ENCODE measurements around the gene HOXC13. TPM values are rescaled to one million over a fixed set of nuclear protein-coding genes. Genes with fewer than 3 reads are reported as not detected.

The HOXC13 gene
- polyA plus RNA-seq, 4 donors = not detected

DNA sequence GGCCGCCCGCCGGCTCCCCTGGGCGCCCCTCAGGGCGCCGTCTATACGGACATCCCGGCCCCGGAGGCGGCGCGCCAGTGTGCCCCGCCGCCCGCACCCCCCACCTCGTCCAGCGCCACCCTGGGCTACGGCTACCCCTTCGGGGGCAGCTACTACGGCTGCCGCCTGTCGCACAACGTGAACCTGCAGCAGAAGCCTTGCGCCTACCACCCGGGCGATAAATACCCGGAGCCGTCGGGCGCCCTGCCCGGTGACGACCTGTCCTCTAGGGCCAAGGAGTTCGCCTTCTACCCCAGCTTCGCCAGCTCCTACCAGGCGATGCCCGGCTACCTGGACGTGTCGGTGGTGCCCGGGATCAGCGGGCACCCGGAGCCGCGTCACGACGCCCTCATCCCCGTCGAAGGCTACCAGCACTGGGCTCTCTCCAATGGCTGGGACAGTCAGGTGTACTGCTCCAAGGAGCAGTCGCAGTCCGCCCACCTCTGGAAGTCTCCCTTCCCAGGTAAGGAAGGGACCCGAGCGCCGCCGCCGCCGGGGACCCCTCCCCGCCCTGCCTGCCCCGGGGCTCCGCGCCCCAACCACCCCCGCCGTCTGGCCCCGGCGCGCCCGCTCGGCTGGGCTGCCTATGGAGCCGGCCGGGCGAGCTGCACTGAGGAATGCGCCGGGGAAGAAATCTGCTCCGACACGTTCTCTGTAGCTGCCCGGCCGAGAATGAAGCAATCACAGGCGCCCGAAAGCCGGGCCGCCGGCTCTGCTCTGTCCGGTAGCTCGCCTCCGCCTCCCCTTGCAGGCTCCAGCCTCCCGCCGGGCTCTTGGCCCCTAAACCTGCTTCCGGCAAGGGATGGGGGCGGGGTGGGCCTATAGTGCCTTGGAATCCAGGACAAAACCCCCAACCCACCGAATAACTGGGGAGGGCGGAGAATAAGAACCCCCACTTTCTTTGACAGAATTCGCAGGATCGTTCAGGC, 794 bp downstream of the HOXC13 start:
- no peak for DNase-seq (ENCODE audit: low read depth in 4 of 4, low spot score in 2 of 4)

DNA sequence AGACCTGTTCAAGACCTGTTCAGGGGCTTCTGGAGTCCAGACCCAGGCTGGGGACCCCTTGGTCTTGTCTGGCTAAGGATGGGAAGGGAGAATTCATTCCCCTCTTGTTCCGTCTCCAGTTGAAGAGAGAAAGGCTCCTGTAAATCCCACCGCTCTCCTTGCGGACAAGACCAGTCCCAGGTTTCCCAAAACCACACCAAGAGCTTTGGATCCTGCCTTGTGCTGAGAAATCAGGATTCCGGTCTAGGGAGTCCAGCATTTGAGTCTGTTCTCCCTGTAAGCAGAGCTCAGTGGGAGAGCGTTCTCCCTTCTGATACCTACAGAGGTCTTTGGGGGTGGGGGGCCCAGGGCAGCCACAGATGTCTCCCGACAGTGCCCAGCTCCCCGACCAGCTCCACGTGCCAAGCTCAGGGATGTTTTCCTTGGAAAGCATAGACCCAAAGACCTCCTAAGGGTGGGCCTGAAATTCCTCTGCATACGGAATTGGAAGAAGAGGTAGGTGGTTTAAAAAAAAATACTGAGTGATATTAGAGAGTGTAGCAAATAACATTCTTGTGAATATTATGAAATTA, 1.9 kb downstream of the HOXC13 start:
- no peak for DNase-seq (ENCODE audit: low read depth in 4 of 4, low spot score in 2 of 4)

DNA sequence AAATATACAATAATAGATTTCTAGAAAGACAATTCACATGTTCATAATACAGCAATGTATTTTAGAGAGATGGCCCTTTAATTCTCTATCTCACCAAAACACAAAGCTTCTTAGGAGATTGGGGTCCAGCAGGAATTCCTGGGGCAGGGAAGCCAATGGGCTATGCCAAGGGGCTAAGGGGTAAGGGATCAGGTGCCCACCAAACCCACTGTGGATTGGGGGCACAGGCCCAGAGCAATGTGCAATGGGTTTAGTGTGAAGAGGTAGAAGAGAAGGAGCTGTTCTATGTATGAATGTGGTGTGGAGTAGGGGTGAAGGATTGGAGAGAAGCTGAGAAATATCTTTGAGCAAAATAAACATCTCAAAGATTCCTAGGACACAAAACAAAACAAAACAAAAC, 2.6 kb downstream of the HOXC13 start:
- no peak for DNase-seq (ENCODE audit: low read depth in 4 of 4, low spot score in 2 of 4)

DNA sequence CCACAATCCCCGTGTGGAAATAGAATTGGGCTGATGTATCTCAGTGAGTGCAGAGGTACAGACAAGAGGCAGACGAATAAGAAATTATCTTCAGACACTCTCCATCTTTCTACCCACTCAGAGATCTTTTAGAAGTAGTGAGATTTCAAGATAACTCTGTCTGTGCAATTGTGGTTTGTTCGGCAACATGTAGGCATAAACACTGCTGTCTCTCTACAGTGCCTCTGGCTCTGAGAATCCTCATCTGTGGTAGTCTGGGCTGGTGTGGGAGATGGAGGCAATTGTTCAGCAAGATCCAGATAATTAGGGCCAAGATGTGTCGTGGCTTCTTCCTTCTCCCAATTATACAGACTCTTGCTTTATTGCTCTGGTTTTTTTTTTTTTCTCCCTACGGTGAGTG, 3.1 kb downstream of the HOXC13 start:
- no peak for DNase-seq (ENCODE audit: low read depth in 4 of 4, low spot score in 2 of 4)

DNA sequence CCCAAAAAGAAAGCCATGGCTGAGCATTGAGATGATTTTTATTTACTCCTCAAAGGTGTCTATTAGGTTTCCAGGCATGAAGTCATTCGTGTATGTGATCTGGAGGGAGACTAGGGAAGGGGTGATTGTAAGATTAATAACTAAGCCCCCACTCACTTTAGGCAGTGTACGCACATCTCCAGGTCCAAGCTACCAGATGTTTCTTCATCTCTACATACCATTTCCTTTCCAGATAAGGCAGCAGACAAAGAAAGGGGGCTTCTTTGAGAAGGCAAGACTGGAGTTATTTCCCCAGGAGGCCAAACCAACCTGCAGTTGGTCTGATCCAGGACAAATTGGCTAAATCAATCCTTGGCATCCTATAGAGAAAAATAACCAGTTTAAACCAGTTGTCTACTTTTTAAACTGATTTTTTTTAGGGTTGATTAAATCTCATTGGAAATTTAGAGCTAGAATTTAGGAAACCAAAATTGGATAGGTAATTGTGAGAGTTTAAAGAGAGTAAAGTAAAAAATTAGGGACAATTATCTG, 3.9 kb downstream of the HOXC13 start:
- DNase-seq (ENCODE audit: low read depth in 4 of 4, low spot score in 2 of 4) = no peak

DNA sequence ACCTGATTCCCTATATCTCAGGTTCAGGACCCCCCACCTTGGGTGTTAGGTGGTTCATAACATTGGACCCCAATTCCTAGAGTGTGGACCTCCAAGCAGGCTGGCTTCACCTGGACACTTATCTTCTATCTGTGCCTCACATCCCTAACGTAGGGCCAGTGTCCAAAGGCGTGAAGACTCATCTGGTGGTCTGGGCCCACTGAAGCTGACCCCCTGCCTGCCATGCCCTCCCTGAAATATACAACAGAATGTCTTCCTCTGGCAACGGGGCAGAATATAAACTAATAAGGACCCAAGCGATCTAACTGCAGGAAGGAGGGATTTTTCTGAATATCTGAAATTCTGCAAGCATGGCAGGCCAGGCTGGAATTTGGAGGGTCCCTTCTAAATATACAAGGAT, 5.6 kb downstream of the HOXC13 start:
- DNase-seq (ENCODE audit: low read depth in 4 of 4, low spot score in 2 of 4) = no peak

DNA sequence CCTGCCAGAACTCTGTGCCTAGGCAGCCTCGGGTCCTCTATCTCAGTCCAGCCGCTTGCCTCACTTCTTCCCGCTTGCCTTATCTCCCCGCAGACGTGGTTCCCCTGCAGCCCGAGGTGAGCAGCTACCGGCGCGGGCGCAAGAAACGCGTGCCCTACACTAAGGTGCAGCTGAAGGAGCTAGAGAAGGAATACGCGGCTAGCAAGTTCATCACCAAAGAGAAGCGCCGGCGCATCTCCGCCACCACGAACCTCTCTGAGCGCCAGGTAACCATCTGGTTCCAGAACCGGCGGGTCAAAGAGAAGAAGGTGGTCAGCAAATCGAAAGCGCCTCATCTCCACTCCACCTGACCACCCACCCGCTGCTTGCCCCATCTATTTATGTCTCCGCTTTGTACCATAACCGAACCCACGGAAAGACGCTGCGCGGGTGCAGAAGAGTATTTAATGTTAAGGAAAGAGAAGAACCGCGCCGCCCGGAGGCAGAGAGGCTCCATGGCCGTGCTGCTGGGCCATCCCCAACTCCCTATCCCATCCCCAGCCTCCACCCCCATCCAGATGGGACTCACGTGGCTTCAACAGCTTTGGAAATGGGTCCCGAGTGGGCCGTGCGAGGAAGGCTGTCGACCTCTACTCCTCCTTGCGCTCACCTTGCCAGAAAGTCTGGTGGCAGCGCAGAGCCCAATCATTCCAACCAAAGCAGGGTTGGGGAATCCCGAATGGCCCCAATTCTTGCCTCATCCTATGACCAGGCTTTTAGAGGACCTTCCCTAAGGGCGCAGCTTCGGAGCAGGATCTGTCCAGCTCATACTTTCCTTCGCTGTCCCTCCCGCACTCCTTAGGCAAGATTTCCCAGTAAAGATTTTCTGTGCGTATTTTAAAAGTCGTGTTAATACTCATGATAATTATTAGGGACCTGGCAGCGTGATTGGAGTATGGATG, 6.5 kb downstream of the HOXC13 start:
- DNase-seq (ENCODE audit: low read depth in 4 of 4, low spot score in 2 of 4) = no peak

DNA sequence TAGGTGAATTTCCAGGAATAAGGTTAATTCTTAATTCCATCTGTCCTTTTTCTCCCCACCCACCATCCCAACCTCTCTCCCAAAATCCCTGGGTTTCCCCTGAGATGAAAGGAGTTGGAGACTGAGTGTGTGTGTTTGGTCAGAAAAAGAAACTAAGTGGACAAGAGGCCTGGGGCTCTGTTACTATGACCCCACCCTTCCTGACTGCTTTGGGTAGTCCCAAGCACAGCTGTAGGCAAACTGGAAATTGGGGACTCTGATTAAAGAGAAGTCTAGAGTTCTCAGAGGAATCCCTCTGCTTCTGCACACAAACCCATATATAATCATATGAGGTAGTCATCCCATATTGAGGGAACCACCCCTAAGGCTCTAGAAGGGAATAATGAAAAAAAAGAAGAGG, 9.1 kb downstream of the HOXC13 start:
- DNase-seq (ENCODE audit: low read depth in 4 of 4, low spot score in 2 of 4) = no peak

DNA sequence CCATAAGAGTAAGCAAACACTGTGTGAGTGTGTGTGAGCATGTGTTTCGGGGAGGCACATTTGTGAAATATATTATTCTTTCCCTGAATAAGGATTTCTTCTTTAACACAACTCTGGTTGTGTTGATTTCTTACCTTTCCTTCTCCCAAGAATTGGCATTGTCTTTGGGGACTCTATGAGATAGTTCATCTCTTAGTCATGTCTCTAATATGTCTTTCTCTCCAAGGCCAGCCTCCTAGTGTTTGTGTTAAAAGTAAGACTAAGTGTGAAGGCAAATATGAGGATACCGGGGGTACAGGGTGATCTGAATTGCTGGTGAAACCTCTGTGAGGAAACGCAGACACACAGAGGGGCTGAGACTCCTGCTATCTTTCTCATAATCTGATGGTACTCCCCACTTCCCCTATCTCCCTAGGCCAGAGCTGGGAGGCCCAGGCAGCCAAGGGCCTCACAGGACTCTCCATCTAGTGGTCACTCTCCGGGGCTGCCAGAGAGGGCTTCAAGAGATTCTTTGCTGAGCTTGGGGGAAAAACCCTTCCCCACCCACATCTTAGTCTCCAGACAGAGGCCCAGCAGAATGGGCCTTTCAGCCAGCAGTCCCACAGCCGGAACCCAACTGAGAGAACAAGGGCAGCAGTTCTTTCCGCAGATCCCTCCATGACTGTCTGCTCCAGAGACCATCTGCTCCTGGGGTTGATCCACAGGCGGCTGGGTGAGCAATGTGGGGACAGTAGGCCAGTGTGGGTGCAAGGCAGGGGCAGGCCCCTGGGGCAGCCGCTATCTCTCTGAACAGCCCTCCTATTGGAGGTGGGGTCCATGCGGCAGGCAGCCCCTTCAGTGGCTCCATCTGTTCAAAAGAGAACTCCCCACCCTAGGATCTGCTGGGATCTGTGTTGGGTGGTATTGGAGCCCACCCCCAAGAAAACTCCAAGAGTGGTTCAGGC, 10.3 kb downstream of the HOXC13 start:
- no peak for DNase-seq (ENCODE audit: low read depth in 4 of 4, low spot score in 2 of 4)

DNA sequence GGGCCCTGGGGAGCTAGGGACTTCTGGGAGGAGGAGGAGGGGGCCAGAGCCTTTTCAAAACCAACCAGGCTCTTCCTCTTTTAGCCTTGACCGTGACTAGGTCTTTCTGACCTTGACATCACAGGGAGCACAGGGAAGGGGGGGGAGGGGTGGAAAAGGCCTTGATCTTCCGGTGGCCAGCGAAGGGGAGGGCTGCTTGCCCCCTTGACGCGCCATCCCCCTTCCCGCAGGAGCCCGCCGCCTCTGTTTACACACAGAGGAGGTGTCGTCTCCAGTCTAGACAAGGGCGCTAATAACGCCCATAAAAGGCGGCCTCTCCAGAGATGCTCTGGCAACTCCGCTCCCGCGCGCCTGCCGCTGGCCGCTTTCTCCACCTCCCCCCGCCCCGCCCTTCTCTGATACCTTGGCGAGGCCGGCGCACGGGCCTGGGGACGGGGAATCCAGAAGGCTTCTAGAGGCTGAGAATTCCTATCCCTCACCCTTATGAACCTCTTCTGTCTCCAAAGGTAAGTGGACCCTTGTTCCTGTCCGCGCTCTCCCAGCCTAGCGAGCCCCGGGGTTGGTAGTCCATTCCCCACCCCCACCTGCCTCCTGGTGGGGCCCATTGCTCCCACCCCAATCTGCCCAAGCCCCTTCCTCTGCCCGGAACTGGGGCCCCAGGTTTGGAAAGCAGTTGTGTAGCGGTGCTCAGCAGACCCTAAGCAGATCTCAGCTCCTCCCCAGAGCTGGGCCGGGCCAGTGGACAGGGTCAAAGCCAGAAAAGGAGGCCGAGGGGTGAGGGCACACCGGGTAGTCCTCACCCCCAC, 11.2 kb downstream of the HOXC13 start:
- DNase-seq (ENCODE audit: low read depth in 4 of 4, low spot score in 2 of 4) = no peak

DNA sequence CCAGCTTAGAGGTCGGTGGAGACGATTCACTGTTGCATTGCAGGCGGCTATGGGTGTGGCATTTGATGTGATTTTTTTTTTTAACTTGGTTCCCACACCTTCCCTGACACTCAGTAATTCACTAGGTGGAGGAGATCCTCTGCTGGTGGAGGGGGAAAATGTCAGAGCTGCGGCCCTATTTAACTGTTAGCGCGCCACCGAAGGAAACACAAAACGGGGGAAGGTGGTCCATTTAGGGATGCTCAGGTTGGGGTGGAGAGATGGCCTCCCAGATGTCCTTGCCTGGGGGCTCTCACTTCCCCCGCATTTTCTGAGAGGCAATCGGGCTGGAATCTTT, 11.8 kb downstream of the HOXC13 start:
- DNase-seq (ENCODE audit: low read depth in 4 of 4, low spot score in 2 of 4) = no peak

DNA sequence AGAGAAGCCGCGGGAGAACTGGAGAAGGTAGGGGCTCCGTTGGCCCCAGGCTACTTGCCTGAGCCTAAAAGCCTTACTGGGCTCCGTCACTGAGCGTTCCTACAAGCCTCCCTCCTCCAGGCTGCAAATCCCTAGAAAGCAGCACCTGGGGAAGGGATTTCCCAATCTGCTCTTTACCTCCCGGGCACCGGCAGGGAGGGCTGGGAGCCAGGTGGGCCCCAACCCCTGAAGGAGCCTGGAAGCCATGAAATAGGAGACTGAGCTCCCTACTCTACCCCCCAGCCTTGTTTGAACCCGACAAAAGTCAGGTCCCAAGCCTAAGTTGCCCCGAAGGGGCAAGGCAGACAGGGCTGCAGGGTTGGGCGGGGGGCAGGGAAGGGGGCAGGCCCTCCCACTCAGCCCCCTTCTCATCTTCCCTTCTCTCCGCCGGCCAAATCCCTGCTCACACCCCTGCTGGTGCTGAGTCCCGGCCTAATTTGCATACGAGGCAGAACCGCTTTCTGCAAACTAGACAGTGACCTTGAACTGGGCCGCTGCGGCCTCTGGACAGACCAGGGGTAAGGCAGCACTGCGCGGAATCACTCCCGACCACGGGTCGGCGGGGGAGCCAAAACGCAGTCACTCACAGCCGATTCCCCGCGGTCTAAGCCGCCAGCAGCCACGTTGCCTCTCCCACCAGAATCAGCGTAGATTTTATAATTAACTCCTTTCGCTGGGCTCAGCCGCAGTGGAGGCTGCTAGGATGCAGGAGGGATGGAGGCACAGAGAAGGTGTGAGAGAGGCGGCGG, 12.4 kb downstream of the HOXC13 start:
- no peak for DNase-seq (ENCODE audit: low read depth in 4 of 4, low spot score in 2 of 4)

DNA sequence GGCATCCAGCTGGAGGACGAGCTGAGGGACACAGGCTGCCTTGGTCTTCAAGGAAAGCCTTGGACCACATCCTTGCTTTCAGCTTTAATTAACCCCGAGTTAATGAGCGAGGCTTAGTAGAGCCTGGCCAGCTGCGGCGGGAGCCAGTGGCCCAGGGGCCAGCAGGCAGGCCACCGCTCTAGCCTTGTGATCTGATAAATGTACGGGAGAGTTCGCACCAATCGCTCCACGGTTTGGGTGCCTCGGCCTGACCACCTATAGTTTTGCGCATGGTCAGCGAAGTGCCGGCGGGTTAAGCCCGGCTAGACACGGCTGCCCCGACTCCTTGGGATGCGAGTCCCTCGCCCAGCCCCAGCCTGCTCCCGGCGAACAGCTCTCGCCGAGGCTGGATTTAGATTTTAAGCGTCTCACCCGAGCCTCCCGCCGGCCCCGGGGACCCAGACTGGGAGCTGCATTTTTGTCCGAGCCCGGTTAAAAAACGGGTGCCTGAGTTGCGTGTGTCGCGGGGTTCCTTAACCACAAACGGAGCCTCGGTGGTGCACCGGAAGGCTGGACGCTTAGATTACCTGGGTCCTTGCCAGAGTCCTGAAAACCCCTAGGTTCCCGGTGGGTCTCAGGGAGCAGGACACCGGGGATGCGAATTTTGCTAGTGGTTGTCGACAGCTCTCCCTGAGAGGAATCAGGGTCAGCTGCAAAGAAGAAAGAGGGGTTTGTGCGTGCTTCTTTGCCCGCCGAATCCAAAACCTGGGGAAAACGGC, 13.1 kb downstream of the HOXC13 start:
- no peak for DNase-seq (ENCODE audit: low read depth in 4 of 4, low spot score in 2 of 4)

DNA sequence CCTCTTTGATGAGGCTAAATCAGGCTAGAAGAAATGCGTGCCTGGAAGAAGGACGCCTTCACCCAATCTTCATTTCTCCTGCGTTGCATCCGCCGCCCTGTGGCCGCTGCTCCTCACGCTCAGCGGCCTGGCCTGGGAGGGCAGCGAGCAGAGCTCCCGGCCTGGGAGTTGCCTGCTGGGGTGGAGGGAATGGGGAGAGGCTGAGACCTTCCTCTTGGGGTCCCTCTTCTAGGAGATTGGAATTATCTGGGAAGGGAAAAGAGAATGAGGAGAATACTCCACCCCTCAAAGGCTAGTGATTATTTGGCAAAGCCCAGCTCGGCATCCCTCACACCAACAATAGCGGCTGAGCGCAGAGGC, 13.7 kb downstream of the HOXC13 start:
- DNase-seq (ENCODE audit: low read depth in 4 of 4, low spot score in 2 of 4) = no peak

DNA sequence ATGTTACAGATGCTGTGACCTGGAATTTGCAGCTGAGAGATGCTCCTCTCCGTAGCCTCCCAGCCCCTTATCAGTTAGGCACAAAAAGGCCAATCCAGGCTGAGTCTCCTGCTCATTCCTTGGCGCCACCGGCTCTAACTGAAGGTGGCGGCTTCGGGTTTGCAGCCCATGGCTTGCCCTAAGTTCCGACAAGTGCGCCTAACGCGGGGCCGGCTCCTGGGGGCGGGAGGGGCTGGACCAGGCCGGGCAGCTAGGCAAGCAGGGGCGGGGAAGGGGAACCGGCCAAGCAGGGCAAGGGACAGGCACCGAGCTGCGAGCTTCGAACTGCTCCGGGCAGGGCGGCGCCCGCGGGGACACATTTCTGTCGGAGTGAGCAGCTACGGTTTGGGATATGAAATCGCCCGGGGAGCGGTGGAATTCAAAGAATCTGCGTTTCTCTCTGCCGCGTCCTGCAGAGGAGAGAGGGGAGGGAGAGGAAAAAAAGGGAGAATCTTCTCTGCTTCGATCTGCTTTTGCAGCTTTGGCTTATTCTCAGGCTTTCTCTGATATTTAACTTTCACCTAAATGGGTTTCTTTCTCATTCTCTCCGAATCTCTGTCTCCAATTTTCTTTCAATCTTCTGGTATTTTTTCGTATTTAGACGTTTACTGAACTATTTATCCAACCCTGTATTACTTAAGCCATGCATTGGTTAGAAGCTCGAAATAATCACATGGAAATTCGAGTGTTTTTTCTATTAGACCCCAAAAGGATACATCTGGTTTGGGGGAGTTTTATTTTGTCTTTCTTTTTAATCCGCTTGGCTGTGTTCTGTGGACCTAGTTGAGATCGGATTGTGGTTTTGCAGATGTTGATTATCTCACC, 14.5 kb downstream of the HOXC13 start:
- no peak for DNase-seq (ENCODE audit: low read depth in 4 of 4, low spot score in 2 of 4)

DNA sequence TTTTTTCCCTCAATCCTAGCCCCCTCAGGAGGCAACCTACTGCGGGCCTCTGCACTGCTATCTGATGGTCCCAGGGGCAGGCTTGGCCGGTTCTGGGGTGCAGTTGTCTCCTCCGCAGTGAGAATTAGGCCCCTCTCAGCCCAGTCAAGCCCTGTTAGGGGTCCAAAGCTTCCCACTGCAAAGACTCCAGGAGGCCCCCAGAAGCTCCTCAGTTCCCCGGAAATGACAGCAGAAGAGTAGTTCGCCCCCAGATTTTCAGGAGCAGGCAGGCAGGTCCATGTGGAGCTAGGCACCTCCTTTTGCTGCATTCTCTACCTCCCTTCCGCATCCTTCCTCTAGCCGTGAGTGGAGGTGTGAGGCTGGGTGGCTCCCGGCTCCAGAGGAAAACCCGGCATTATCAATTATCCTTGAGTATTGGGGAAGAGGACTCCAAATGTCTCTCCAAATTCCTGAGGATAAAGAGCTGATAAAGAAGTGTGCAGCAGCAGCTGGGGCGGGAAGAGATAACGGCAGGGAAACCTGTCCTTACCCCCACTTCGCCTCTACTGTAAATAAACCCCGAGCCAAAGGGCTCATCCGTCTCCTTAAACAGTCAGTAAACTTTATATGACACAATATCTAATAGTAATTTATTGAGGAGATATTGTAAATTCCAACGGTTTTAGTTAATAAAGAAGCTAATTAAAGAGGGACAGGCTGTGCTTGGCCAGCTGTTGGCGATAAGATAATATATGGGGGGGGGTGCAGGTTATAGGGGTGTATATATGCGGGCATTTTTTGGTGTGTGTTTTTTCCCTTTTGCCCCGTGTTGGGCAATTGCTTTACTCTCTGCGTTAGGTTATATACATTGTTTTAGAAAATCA, 15.4 kb downstream of the HOXC13 start:
- no peak for DNase-seq (ENCODE audit: low read depth in 4 of 4, low spot score in 2 of 4)

Measured in left renal cortex interstitium (tissue), 4 donors.